GM23248 (cell line): ENCODE results near the gene USP20. TPM values are rescaled to one million over a fixed set of nuclear protein-coding genes. Genes with fewer than 3 reads are reported as not detected.

Source experiments
- DNase-seq: peaks from one replicate; pipeline ENCODE4 v3.0.0-alpha.2; 2015
- H2AFZ ChIP-seq: fragments of 200-600 bp; sonication (generic); 2 replicates; pipeline ENCODE4 v1.6.1; 2016; ENCODE audit warnings: antibody characterized with exemption
- H3F3A ChIP-seq: fragments of 200-600 bp; sonication (generic); 2 replicates; pipeline ENCODE4 v1.6.1; 2016; ENCODE audit warnings: mild to moderate bottlenecking, antibody characterized with exemption, mixed run types; ENCODE audit not compliant: insufficient read depth
- H3K27ac ChIP-seq: fragments of 200-600 bp; sonication (generic); 2 replicates; pipeline ENCODE4 v1.5.1; 2016; ENCODE audit warnings: mild to moderate bottlenecking
- H3K27me3 ChIP-seq: fragments of 200-600 bp; sonication (generic); replicated peaks from 2 replicates; pipeline ENCODE4 v1.6.1; 2016; ENCODE audit warnings: mild to moderate bottlenecking; ENCODE audit not compliant: insufficient read depth
- H3K36me3 ChIP-seq: fragments of 200-600 bp; sonication (generic); 2 replicates; pipeline ENCODE4 v1.6.1; 2016; ENCODE audit warnings: low read depth, mild to moderate bottlenecking
- H3K4me1 ChIP-seq: fragments of 200-600 bp; sonication (generic); 2 replicates; pipeline ENCODE4 v1.6.1; 2016; ENCODE audit warnings: mild to moderate bottlenecking; ENCODE audit not compliant: insufficient read depth
- H3K4me2 ChIP-seq: fragments of 200-600 bp; sonication (generic); one replicate; pipeline ENCODE4 v1.6.1; 2016; ENCODE audit warnings: mild to moderate bottlenecking; ENCODE audit not compliant: unreplicated experiment
- H3K4me3 ChIP-seq: fragments of 200-600 bp; sonication (generic); 2 replicates; pipeline ENCODE4 v1.5.1; 2016; ENCODE audit warnings: mild to moderate bottlenecking
- H3K79me2 ChIP-seq: fragments of 200-600 bp; sonication (generic); 2 replicates; pipeline ENCODE4 v1.6.1; 2016; ENCODE audit warnings: mild to moderate bottlenecking; ENCODE audit not compliant: insufficient read depth
- H3K9ac ChIP-seq: fragments of 200-600 bp; sonication (generic); 2 replicates; pipeline ENCODE4 v1.6.1; 2016; ENCODE audit warnings: mild to moderate bottlenecking
- H3K9me2 ChIP-seq: fragments of 200-600 bp; sonication (generic); 2 replicates; pipeline ENCODE4 v1.6.1; 2016; ENCODE audit warnings: mixed run types, mild to moderate bottlenecking, moderate library complexity; ENCODE audit not compliant: insufficient read depth
- H3K9me3 ChIP-seq: fragments of 200-600 bp; sonication (generic); one replicate; pipeline ENCODE4 v1.6.1; 2017; ENCODE audit warnings: low read depth
- H4K20me1 ChIP-seq: fragments of 200-600 bp; sonication (generic); 2 replicates; pipeline ENCODE4 v1.6.0; 2016; ENCODE audit not compliant: insufficient read depth
- EZH2 ChIP-seq: fragments of 200-600 bp; sonication (generic); IDR thresholded peaks from 2 replicates; pipeline ENCODE4 v1.6.1; 2018; ENCODE audit warnings: antibody characterized with exemption, mild to moderate bottlenecking; ENCODE audit not compliant: insufficient read depth, poor library complexity, severe bottlenecking
- EZH2phosphoT487 ChIP-seq: fragments of 200-600 bp; sonication (generic); IDR thresholded peaks from 2 replicates; pipeline ENCODE4 v1.6.1; 2018; ENCODE audit warnings: antibody characterized with exemption, moderate library complexity, mild to moderate bottlenecking, low read depth; ENCODE audit not compliant: insufficient read depth
- WGBS, 2 experiments: methylation state at CpG; one replicate each; pipeline ENCODE4 v1.1.6; 2015 to 2017; ENCODE audit warnings: low lambda C conversion rate in 2 of 2, low coverage in 1 of 2; ENCODE audit errors: missing lambda C conversion rate in 2 of 2; 5-methylcytosine and 5-hydroxymethylcytosine counted together
- in situ Hi-C: fragments of 300-500 bp; cut with MboI; formaldehyde crosslinking; loops from 2 replicates; pipeline ENCODE4 v1.15.0; 2020
- polyA plus RNA-seq: library from polyadenylated mRNA; unstranded; fragments of >200 nt; fragmentation: Nextera tagmentation; extraction: Ambion mirVana; gene quantifications from 2 replicates; pipeline ENCODE4 v1.2.1, GENCODE V29; 2016
- total RNA-seq: library from RNA; depleted of rRNA; stranded (reverse); fragments of >200 nt; shearing (Covaris generic); gene quantifications from 2 replicates; pipeline ENCODE4 v1.2.3, GENCODE V29; 2014

Gene USP20
- total and polyA plus RNA-seq, 2 experiments from 2014 or later = 10.3 to 15.8 TPM

GRCh38 chr9:129798973-129799372 is 36.3 kb upstream of the USP20 start:
- Histone ChIP-seq H3K4me2 (no peak overlapping the region), H3K27me3 (peaks cover 3% of the 10 kb centered on the region; the same call in 1 of the 2 replicates), H3F3A (no peaks in the 10 kb centered on the region), H3K36me3 (no peaks in the 10 kb centered on the region), H3K27ac (no peak overlapping the region), H3K9me3 (no peaks in the 10 kb centered on the region), H3K4me1 (peaks cover under 1% of the 10 kb centered on the region; the same call in 1 of the 2 replicates), H2AFZ (no peak overlapping the region), H3K4me3 (no peak overlapping the region), H3K9ac (no peak overlapping the region), H4K20me1 (no peaks in the 10 kb centered on the region), H3K9me2 (no peaks in the 10 kb centered on the region), H3K79me2 (peaks cover 5% of the 10 kb centered on the region)
- DNase-seq = no peak
- WGBS, 2 experiments = 50 to 57% methylated on average over 6 of the region's 6 CpGs
- no peak for TF ChIP-seq EZH2phosphoT487
- no peak for TF ChIP-seq EZH2
- in situ Hi-C loops = no loop called here

- Histone ChIP-seq H4K20me1 (no peaks in the 10 kb centered on the region), H3K9me3 (no peaks in the 10 kb centered on the region), H3K79me2 (peaks cover 31% of the 10 kb centered on the region), H3K36me3 (no peaks in the 10 kb centered on the region; the same call in 1 of the 2 replicates), H3K4me3 (no peak overlapping the region), H2AFZ (no peak overlapping the region), H3K9me2 (no peaks in the 10 kb centered on the region), H3K9ac (no peak overlapping the region), H3K27ac (no peak overlapping the region), H3K4me1 (peaks cover 5% of the 10 kb centered on the region; the same call in 1 of the 2 replicates), H3F3A (no peaks in the 10 kb centered on the region), H3K27me3 (no peaks in the 10 kb centered on the region), H3K4me2 (no peak overlapping the region)
- in situ Hi-C loops = no loop called here
- no peak for DNase-seq
- TF ChIP-seq EZH2phosphoT487 (no peak), EZH2 (no peak)
- WGBS, 2 experiments = 86% methylated on average over 17 of the region's 17 CpGs
Observed at GRCh38 chr9:129801504-129801903, 33.8 kb upstream of the USP20 start.

GRCh38 chr9:129802833-129803675 is 32.2 kb upstream of the USP20 start, which contains the start of gene TOR1B:
Gene TOR1B, plus strand, starts transcription at chr9:129803184. Its CDS starts 29 bp downstream, at chr9:129803213.
- Histone ChIP-seq H2AFZ (peak within 1 kb of the TSS; percentile 86), H3K36me3 (no peaks in the 10 kb centered on the region; the same call in 1 of the 2 replicates), H3F3A (no peaks in the 10 kb centered on the region), H3K27ac (peak within 1 kb of the TSS; percentile 62), H3K27me3 (no peaks in the 10 kb centered on the region), H3K4me1 (peaks cover 5% of the 10 kb centered on the region; the same call in 1 of the 2 replicates), H3K4me2 (peak within 1 kb of the TSS; percentile 83), H3K79me2 (peaks cover 41% of the 10 kb centered on the region), H3K9ac (peak within 1 kb of the TSS; percentile 84), H3K9me3 (no peaks in the 10 kb centered on the region), H3K9me2 (no peaks in the 10 kb centered on the region), H3K4me3 (peak within 1 kb of the TSS; percentile 92), H4K20me1 (no peaks in the 10 kb centered on the region)
- DNase-seq = peak; percentile 95
- in situ Hi-C loops = no loop called here
- 0% methylated on average over 42 to 90 of the region's 93 CpGs for WGBS, 2 experiments
- no peak for TF ChIP-seq EZH2
- no peak for TF ChIP-seq EZH2phosphoT487

GRCh38 chr9:129803676-129804060 is 31.6 kb upstream of the USP20 start:
- no peaks in the 10 kb centered on the region; the same call in 1 of the 2 replicates for H3K36me3 ChIP-seq
- no peaks in the 10 kb centered on the region for H3K27me3 ChIP-seq
- H2AFZ ChIP-seq = peak overlapping the region; percentile 86
- no peak for TF ChIP-seq EZH2phosphoT487
- TF ChIP-seq EZH2 = no peak
- H3K79me2 ChIP-seq = peaks cover 41% of the 10 kb centered on the region
- H4K20me1 ChIP-seq = no peaks in the 10 kb centered on the region
- WGBS, 2 experiments = 2 to 3% methylated on average over 14 of the region's 14 CpGs
- H3K4me2 ChIP-seq = peak overlapping the region; percentile 83
- H3K9ac ChIP-seq = peak overlapping the region; percentile 84
- peaks cover 5% of the 10 kb centered on the region; the same call in 1 of the 2 replicates for H3K4me1 ChIP-seq
- no peaks in the 10 kb centered on the region for H3F3A ChIP-seq
- H3K9me2 ChIP-seq = no peaks in the 10 kb centered on the region
- peak; percentile 33 for DNase-seq
- no peaks in the 10 kb centered on the region for H3K9me3 ChIP-seq
- H3K4me3 ChIP-seq = peak overlapping the region; percentile 92
- in situ Hi-C loops = no loop called here
- peak overlapping the region; percentile 62 for H3K27ac ChIP-seq
